Right lobe of liver (tissue), 4 donors: Measurements from ENCODE around the gene KCNQ1.

Experiments used
- CTCF ChIP-seq, 4 donors: fragments of 200-600 bp in 3 of 4; fragments of 450-650 bp in 1 of 4; IDR thresholded peaks; one replicate each; pipeline versions ENCODE4 v1.5.1 to v1.8.0; 2016 to 2022; ENCODE audit warnings: antibody characterized with exemption in 4 of 4, mild to moderate bottlenecking in 2 of 4
- POLR2A ChIP-seq: fragments of 450-650 bp; IDR thresholded peaks from one replicate; pipeline ENCODE4 v1.6.1; 2017; ENCODE audit warnings: antibody characterized with exemption, mild to moderate bottlenecking
- donor health status: DM: no; HTN: no; CAD: no.
- donor health status: DM: no; HTN: no; CAD: no.
- donor health status: DM: no; HTN: yes; CAD: no.

DNA sequence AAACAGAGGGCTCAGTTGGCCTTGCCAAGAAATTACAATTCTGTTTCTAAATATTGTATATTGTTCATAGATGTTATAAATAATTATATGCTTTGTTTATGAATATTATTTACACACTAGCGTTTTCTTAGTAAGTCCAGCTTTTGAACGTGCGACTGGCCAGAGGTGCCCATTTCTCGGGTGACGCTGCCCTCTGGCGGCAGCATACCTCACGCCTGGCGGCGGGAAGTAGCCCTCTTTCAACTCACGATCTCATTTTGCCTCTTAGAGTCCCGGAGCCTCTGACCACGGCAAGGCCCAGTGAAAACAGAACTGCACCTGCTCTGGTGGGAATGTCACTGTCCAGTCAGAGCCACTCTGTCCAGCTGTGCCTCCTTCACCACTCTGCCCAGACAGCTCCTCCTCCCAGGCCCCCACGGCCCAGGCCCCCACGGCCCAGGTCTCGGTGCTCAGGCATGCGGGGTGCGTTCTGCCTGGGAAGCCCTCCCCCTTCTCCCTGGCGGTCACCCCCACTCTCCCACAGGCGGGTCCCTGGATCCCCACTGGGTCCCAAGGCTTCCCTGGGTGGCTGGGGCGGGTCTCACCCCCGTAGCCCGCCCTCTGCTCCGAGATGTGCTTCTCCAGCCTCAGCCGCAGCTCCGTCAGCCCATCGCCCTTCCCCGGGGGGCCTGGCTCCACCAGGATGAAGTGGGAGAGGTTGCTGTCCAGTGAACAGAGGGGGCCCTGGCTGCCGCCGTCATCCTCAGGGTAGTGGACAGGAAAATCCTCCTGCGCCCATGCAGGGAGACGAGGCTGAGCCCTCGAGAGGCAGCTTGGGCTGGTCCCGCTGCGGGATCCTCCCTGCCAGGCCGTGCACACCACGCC lies 24.9 kb upstream of the KCNQ1 start:
- TF ChIP-seq CTCF (IDR thresholded peaks at IDR 0.05) (peak; percentile 79 to 90 (median 82)), POLR2A (no peak)
